T-cell (primary cell): ENCODE measurements around the gene ZNF668. TPM values are rescaled to one million over a fixed set of nuclear protein-coding genes. Genes with fewer than 3 reads are reported as not detected.

ENCODE experiments used
- ATAC-seq, 4 experiments: fragments of 200-7000 bp in 3 of 4; fragments of 150-1000 bp in 1 of 4; cut with Tn5 transposase; replicated peaks in 1 of 4; 1 replicate in 3 of 4; 2 replicates in 1 of 4; pipeline ENCODE4 v1.10.0; 2021; ENCODE audit warnings: moderate library complexity in 3 of 4, mild to moderate bottlenecking in 2 of 4, moderate number of reproducible peaks in 1 of 4
- CTCF ChIA-PET, 2 donors: fragments of 300-600 bp; sonication (Branson Sonifier 250); formaldehyde crosslinking; loops; one replicate each; lab custom pipeline; 2022; ENCODE audit warnings: antibody characterized with exemption in 2 of 2; lab: Charles Lee
- POLR2A ChIA-PET, 2 donors: fragments of 300-600 bp; sonication (Branson Sonifier 250); formaldehyde crosslinking; loops; one replicate each; lab custom pipeline; 2022; ENCODE audit warnings: antibody characterized with exemption in 2 of 2; lab: Charles Lee
- DNase-seq, 35 experiments: peaks; one replicate each; pipeline versions ENCODE4 v3.0.0 to v3.0.0-alpha.2; 2013 to 2023
- H3K27ac ChIP-seq: one replicate; pipeline ENCODE4 v1.5.1; 2013; ENCODE audit warnings: low read length
- H3K27me3 ChIP-seq, 2 experiments: replicated peaks in 1 of 2; 1 replicate in 1 of 2; 2 replicates in 1 of 2; pipeline versions ENCODE4 v1.6.1 to v1.7.0; 2013; ENCODE audit warnings: low read length in 1 of 2, mixed read lengths in 1 of 2; ENCODE audit not compliant: control insufficient read depth in 2 of 2, insufficient read depth in 2 of 2; ENCODE audit errors: extremely low read depth in 1 of 2
- H3K36me3 ChIP-seq, 2 donors: 1 replicate in 1 of 2; 2 replicates in 1 of 2; pipeline versions ENCODE4 v1.6.1 to v1.7.0; 2013; ENCODE audit warnings: low read length in 1 of 2; ENCODE audit not compliant: control insufficient read depth in 2 of 2, insufficient read depth in 1 of 2; ENCODE audit errors: extremely low read depth in 1 of 2
- H3K4me1 ChIP-seq, 2 experiments: 1 replicate in 1 of 2; 2 replicates in 1 of 2; pipeline versions ENCODE4 v1.6.1 to v1.7.0; 2013; ENCODE audit warnings: low read length in 2 of 2, mixed read lengths in 1 of 2; ENCODE audit not compliant: insufficient read depth in 2 of 2, control insufficient read depth in 1 of 2; ENCODE audit errors: extremely low read depth in 1 of 2
- H3K4me3 ChIP-seq, 2 donors: 1 replicate in 1 of 2; 2 replicates in 1 of 2; pipeline versions ENCODE4 v1.5.1 to v1.7.0; 2013; ENCODE audit warnings: mild to moderate bottlenecking in 2 of 2, low read length in 1 of 2, moderate library complexity in 1 of 2; ENCODE audit not compliant: control insufficient read depth in 1 of 2; ENCODE audit errors: extremely low read depth in 1 of 2
- H3K9me3 ChIP-seq: 2 replicates; pipeline ENCODE4 v1.7.0; 2013
- H3K27ac Mint-ChIP-seq, 2 donors: one replicate each; pipeline ENCODE4 v1.8.0; 2020 to 2021; ENCODE audit warnings: mild to moderate bottlenecking in 2 of 2, mixed read lengths in 2 of 2
- H3K27me3 Mint-ChIP-seq, 2 donors: one replicate each; pipeline ENCODE4 v1.8.0; 2021 to 2022; ENCODE audit warnings: mixed read lengths in 2 of 2
- H3K36me3 Mint-ChIP-seq: one replicate; pipeline ENCODE4 v1.8.0; 2021; ENCODE audit warnings: mixed read lengths
- H3K4me1 Mint-ChIP-seq, 3 donors: one replicate each; pipeline ENCODE4 v1.8.0; 2020 to 2022; ENCODE audit warnings: mixed read lengths in 3 of 3, mild to moderate bottlenecking in 1 of 3
- H3K4me3 Mint-ChIP-seq, 3 donors: one replicate each; pipeline ENCODE4 v1.8.0; 2020 to 2022; ENCODE audit warnings: mild to moderate bottlenecking in 3 of 3, mixed read lengths in 3 of 3, moderate library complexity in 3 of 3
- H3K9me3 Mint-ChIP-seq, 3 donors: one replicate each; pipeline ENCODE4 v1.8.0; 2020 to 2022; ENCODE audit warnings: mixed read lengths in 3 of 3
- WGBS: methylation state at CpG from one replicate; pipeline ENCODE4 v1.1.5; 2013; ENCODE audit warnings: missing lambda C conversion rate; ENCODE audit not compliant: insufficient coverage; 5-methylcytosine and 5-hydroxymethylcytosine counted together
- total RNA-seq, 35 experiments: library from RNA in 6 of 35; stranded (reverse) in 6 of 35; fragments of 120-200 nt in 1 of 35; gene quantifications; one replicate each; pipeline versions ENCODE4 v1.2.1 to v1.2.4 and lab custom pipeline; 2013 to 2026

ZNF668 gene
- total RNA-seq, 5 donors from 2014 or later (not counting 1 experiment from before 2014, with no cell fraction given) = 12.3 to 14.4 (median 14.3) TPM

DNA sequence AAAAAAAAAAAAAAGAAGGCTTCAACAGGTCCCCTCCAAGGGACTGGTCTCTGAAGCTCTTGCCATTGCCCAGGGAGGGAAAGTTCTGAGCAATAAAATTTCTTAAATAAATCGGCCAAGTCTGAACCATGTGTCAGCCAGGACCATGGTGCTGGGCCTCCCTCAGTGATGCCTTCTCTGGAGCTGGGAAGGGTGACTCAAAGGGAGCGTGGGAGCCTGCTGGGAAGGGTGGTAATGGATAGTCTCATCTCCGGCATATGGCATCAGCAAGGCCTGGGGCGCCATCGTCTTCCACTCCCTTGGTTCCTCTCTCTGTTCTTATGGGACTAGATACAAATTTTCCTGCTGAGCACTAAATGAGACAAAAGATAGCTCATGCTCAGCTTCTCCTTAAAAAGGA lies 18.3 kb upstream of the ZNF668 start:
- no peak overlapping the region for H3K4me3 ChIP-seq
- WGBS = 100% methylated on average over 2 of the region's 5 CpGs
- CTCF ChIA-PET = interaction anchor here in 1 of 2 donors (0.6 to 1.3 kb wide), 2 partner anchors 50 to 69 kb away, joined by 3 to 8 read pairs; no protein-coding TSS in a partner anchor
- Mint-ChIP-seq H3K27me3 (no peaks in the 10 kb centered on the region), H3K9me3 (no peaks in the 10 kb centered on the region), H3K27ac (peak overlapping the region in 1 of 2 donors; percentile 44), H3K36me3 (peaks cover 10% of the 10 kb centered on the region), H3K4me3 (peak overlapping the region; percentile 0 to 99 (median 10)), H3K4me1 (peaks cover 22 to 32% (median 31%) of the 10 kb centered on the region in 3 donors)
- DNase-seq (no peak), ATAC-seq (no peak)
- H3K27me3 ChIP-seq = no peaks in the 10 kb centered on the region
- H3K4me1 ChIP-seq = peaks cover 5 to 30% of the 10 kb centered on the region in 2 experiments
- H3K27ac ChIP-seq = no peak overlapping the region
- H3K36me3 ChIP-seq = peaks cover 5 to 29% of the 10 kb centered on the region in 2 donors
- POLR2A ChIA-PET = no interaction called here
- no peaks in the 10 kb centered on the region for H3K9me3 ChIP-seq

GRCh38 chr16:31090540-31090939 lies 16.5 kb upstream of the ZNF668 start:
- Histone ChIP-seq H3K9me3 (no peaks in the 10 kb centered on the region), H3K27ac (no peak overlapping the region), H3K36me3 (peaks cover 5 to 35% of the 10 kb centered on the region in 2 donors), H3K4me3 (no peak overlapping the region), H3K27me3 (no peaks in the 10 kb centered on the region), H3K4me1 (peaks cover 5 to 26% of the 10 kb centered on the region in 2 experiments)
- no peaks in the 10 kb centered on the region for H3K9me3 Mint-ChIP-seq
- DNase-seq (no peak), ATAC-seq (no peak)
- ChIA-PET POLR2A (no interaction called here), CTCF (no interaction called here)
- peaks cover 12% of the 10 kb centered on the region for H3K36me3 Mint-ChIP-seq
- no peaks in the 10 kb centered on the region for H3K27me3 Mint-ChIP-seq
- 95% methylated on average over 2 of the region's 2 CpGs for WGBS
- peaks cover 25 to 26% (median 26%) of the 10 kb centered on the region in 3 donors for H3K4me1 Mint-ChIP-seq
- H3K27ac Mint-ChIP-seq = no peak overlapping the region
- H3K4me3 Mint-ChIP-seq = no peak overlapping the region

GRCh38 chr16:31089199-31089598 lies 15.2 kb upstream of the ZNF668 start:
- Mint-ChIP-seq H3K9me3 (no peaks in the 10 kb centered on the region), H3K4me3 (no peak overlapping the region), H3K4me1 (peaks cover 15 to 18% (median 16%) of the 10 kb centered on the region in 3 donors), H3K27ac (no peak overlapping the region), H3K27me3 (no peaks in the 10 kb centered on the region), H3K36me3 (peaks cover 12% of the 10 kb centered on the region)
- no CpG with 5 or more reads among the region's 8 CpGs for WGBS
- Histone ChIP-seq H3K27ac (no peak overlapping the region), H3K4me3 (no peak overlapping the region), H3K9me3 (no peaks in the 10 kb centered on the region), H3K4me1 (peaks cover 5 to 17% of the 10 kb centered on the region in 2 experiments), H3K36me3 (peaks cover 11 to 45% of the 10 kb centered on the region in 2 donors), H3K27me3 (no peaks in the 10 kb centered on the region)
- DNase-seq (no peak), ATAC-seq (no peak)
- POLR2A ChIA-PET = no interaction called here
- CTCF ChIA-PET = no interaction called here

DNA sequence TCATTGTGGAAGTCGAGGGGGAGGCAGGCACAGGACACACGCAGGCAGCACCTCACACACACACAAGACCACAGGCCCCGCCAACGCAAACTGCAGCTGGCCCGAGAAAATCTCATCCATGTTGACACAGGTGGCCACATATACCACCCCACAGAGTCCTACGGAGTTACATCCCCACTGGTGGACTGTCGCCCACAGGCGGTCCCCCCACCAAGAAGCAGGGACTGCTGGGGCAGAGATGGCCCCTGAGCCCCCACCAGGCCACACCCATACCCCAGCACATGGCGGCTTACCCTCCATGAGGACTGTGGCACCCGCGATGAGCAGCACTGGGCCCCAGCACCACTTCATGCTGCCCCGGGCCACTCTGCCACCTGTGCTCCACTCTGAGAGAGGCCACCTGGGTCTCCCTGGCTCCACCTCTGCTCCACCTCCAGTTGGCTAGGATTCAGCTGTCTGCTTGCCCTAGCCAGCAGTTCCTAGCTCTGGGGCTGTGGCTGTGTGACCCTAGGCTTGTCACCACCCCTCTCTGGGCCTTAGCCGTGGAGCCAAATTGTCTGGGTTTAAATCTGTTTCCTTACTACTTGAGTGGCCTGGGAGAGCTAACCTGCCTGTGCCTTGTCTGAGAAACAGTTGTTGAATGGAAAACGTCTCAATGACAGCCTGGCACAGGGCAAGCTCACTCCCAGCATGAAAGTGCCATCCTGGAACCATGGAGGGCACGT lies 14.6 kb upstream of the ZNF668 start, which contains the start of gene PRSS53:
Gene PRSS53, minus strand, starts transcription at position 485 of the 725 bp plus-strand sequence. Its CDS starts 134 bp downstream, at position 351.
- CTCF ChIA-PET = no interaction called here
- no peaks in the 10 kb centered on the region for H3K9me3 ChIP-seq
- no peaks in the 10 kb centered on the region for H3K27me3 ChIP-seq
- H3K4me3 ChIP-seq = no peak within 1 kb of the TSS
- peaks cover 0 to 11% of the 10 kb centered on the region in 2 experiments for H3K4me1 ChIP-seq
- Mint-ChIP-seq H3K4me1 (peaks cover 10 to 12% (median 10%) of the 10 kb centered on the region in 3 donors), H3K9me3 (no peaks in the 10 kb centered on the region), H3K4me3 (no peak within 1 kb of the TSS), H3K36me3 (peaks cover 12% of the 10 kb centered on the region), H3K27ac (no peak within 1 kb of the TSS), H3K27me3 (no peaks in the 10 kb centered on the region)
- DNase-seq (no peak), ATAC-seq (no peak)
- H3K27ac ChIP-seq = no peak within 1 kb of the TSS
- POLR2A ChIA-PET = no interaction called here
- 96% methylated on average over 11 of the region's 15 CpGs for WGBS
- H3K36me3 ChIP-seq = peaks cover 11 to 51% of the 10 kb centered on the region in 2 donors

DNA sequence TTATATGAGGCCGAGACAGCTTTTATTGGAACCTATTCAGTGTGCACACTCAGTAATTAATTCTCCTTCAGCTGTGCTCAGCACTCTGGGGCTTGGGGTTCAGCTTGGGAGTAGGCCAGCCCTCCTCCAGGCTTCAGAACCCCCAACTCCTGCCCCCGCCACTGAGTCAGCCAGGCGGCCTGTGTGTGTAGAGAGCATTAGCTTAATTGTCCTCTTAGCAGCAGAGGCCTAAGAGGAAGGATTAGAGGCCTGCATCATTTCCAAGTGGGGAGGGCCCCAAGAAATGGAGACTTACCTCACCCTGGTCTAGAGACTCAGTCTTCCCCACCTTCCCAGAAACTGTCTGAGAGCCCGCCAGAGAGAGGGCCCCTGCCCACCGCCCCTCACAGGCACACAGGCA lies 13.9 kb upstream of the ZNF668 start:
- WGBS = no CpG with 5 or more reads among the region's 5 CpGs
- POLR2A ChIA-PET = no interaction called here
- DNase-seq (no peak), ATAC-seq (no peak)
- no peaks in the 10 kb centered on the region for H3K27me3 ChIP-seq
- Mint-ChIP-seq H3K27ac (no peak overlapping the region), H3K4me3 (no peak overlapping the region), H3K9me3 (no peaks in the 10 kb centered on the region), H3K4me1 (peaks cover 7 to 12% (median 10%) of the 10 kb centered on the region in 3 donors), H3K27me3 (no peaks in the 10 kb centered on the region), H3K36me3 (peaks cover 12% of the 10 kb centered on the region)
- CTCF ChIA-PET = no interaction called here
- no peaks in the 10 kb centered on the region for H3K9me3 ChIP-seq
- H3K27ac ChIP-seq = no peak overlapping the region
- peaks cover 0 to 5% of the 10 kb centered on the region in 2 experiments for H3K4me1 ChIP-seq
- H3K4me3 ChIP-seq = no peak overlapping the region
- H3K36me3 ChIP-seq = peaks cover 11 to 51% of the 10 kb centered on the region in 2 donors

DNA sequence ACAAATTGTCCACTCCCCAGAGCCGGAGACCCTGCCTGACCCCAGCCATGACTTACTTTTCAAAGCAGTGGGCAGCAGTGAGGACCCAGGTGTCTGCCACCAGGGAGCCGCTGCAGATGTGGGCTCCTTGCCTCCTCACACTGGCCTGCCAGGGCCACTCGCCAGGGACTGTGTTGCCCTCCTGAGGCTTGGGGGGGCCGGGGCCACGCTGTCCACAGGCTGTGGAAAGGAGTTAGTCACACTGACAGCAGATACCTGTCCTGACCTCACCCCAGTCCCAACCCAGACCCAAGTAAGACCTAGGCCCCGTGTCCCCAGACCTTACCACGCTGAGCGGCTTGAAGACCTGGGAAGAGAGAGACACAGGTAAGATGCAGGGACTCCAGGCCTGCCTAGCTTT lies 13.4 kb upstream of the ZNF668 start:
- Histone ChIP-seq H3K4me1 (peaks cover 0 to 2% of the 10 kb centered on the region in 2 experiments), H3K27ac (no peak overlapping the region), H3K27me3 (no peaks in the 10 kb centered on the region), H3K9me3 (no peaks in the 10 kb centered on the region), H3K36me3 (peaks cover 11 to 55% of the 10 kb centered on the region in 2 donors), H3K4me3 (no peak overlapping the region)
- ChIA-PET POLR2A (no interaction called here), CTCF (no interaction called here)
- Mint-ChIP-seq H3K27me3 (no peaks in the 10 kb centered on the region), H3K4me1 (peaks cover 2 to 13% (median 6%) of the 10 kb centered on the region in 3 donors), H3K9me3 (no peaks in the 10 kb centered on the region), H3K27ac (no peak overlapping the region), H3K36me3 (peaks cover 12% of the 10 kb centered on the region), H3K4me3 (no peak overlapping the region)
- WGBS = 96% methylated on average over 3 of the region's 8 CpGs
- no peak for ATAC-seq
- no peak for DNase-seq
